Stimulated activated CD8-positive, alpha-beta memory T cell treated with anti-CD3 and anti-CD28 coated beads, Interleukin-2, amount 100 ng/mL, for 1 hour (primary cell): Measurements from ENCODE around the gene FRMPD2.
"Not testable (repeated sequence)": the region's sequence is repeated elsewhere in the genome, so short reads cannot be mapped to it uniquely, and the experiment has no call there.

Source experiments
- DNase-seq, 2 donors: peaks; one replicate each; pipeline ENCODE4 v3.0.0-alpha.2; 2020; ENCODE audit warnings: low read depth in 2 of 2

Gene FRMPD2

GRCh38 chr10:48251525-48252353 is 22.8 kb downstream of the FRMPD2 start:
- no peak for DNase-seq

GRCh38 chr10:48251152-48251524 is 23.4 kb downstream of the FRMPD2 start:
- no peak for DNase-seq

GRCh38 chr10:48249763-48250351 is 24.6 kb downstream of the FRMPD2 start:
- DNase-seq = no peak

GRCh38 chr10:48249004-48249762 is 25.3 kb downstream of the FRMPD2 start:
- no peak for DNase-seq

- DNase-seq = no peak
Observed at GRCh38 chr10:48248462-48248861, 26.0 kb downstream of the FRMPD2 start.

GRCh38 chr10:48247680-48248079 is 26.8 kb downstream of the FRMPD2 start:
- DNase-seq = no peak

GRCh38 chr10:48246501-48246900 is 28.0 kb downstream of the FRMPD2 start:
- DNase-seq = no peak

GRCh38 chr10:48245977-48246376 is 28.5 kb downstream of the FRMPD2 start:
- no peak for DNase-seq

GRCh38 chr10:48243921-48244320 is 30.6 kb downstream of the FRMPD2 start:
- not testable (repeated sequence) for DNase-seq

GRCh38 chr10:48243487-48243886 is 31.0 kb downstream of the FRMPD2 start:
- DNase-seq = no peak

- no peak for DNase-seq
Observed at GRCh38 chr10:48242171-48242904, 32.2 kb downstream of the FRMPD2 start.

GRCh38 chr10:48241332-48241731 is 33.2 kb downstream of the FRMPD2 start:
- DNase-seq = no peak

GRCh38 chr10:48240196-48240595 is 34.3 kb downstream of the FRMPD2 start:
- DNase-seq = no peak

- no peak for DNase-seq
Observed at GRCh38 chr10:48239618-48240017, 34.9 kb downstream of the FRMPD2 start.

- no peak for DNase-seq
Observed at GRCh38 chr10:48238826-48239520, 35.5 kb downstream of the FRMPD2 start.

GRCh38 chr10:48237259-48238250 is 36.9 kb downstream of the FRMPD2 start:
- DNase-seq = no peak

- no peak for DNase-seq
Observed at GRCh38 chr10:48236199-48236621, 38.3 kb downstream of the FRMPD2 start.

- DNase-seq = no peak
Observed at GRCh38 chr10:48235501-48235900, 39.0 kb downstream of the FRMPD2 start.

GRCh38 chr10:48234787-48235186 is 39.7 kb downstream of the FRMPD2 start:
- no peak for DNase-seq

- DNase-seq = no peak
Observed at GRCh38 chr10:48234295-48234694, 40.2 kb downstream of the FRMPD2 start.
